Measurements from ENCODE around the gene MTHFSD.

The MTHFSD gene

DNA sequence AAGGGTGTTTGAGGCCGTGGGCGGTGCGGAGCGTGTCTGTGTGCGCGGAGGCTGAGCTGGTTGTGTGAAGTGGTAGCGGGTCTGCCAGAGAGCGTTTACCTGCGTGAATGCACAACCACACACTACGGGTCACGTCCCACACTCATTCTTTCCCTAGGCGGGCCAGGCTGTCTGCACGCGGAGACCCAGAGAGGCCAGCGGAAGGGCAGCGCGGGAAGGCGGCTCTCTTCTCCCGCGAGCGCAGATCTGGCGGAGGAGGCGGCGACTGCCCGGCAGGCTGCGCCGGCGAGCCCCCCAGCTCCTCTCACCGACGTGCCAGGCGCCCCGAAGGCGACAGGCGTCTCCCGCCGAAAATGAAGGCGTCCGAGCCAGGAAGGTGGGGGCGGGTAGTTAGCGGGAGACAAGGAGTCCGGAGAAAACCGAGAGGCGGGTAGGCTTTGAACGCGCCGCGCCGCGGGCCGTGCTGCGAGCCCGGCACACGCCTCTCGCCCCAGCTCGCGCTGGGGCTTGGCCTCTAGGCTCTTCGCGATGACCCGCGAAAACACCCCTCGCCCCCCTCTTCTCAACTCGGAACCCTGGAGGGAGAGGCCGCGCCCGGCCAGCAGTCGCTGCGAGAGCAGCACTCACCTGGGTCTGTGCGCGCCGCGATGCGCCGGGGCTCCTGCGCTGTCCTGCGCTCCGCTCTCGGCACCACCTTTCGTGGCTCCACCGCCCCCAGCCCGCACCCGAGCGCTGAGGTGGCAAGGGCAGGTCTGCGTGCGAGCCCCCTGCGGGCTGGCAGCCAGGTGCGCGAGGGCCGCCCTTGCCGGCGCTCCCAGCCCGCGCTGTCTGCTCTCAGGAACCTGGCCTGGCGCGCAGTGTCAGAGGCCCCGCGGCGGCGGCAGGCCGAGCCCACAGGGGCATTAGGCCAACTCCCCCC is 46.7 kb downstream of the MTHFSD start:
- TF ChIP-seq, protein P1, sequence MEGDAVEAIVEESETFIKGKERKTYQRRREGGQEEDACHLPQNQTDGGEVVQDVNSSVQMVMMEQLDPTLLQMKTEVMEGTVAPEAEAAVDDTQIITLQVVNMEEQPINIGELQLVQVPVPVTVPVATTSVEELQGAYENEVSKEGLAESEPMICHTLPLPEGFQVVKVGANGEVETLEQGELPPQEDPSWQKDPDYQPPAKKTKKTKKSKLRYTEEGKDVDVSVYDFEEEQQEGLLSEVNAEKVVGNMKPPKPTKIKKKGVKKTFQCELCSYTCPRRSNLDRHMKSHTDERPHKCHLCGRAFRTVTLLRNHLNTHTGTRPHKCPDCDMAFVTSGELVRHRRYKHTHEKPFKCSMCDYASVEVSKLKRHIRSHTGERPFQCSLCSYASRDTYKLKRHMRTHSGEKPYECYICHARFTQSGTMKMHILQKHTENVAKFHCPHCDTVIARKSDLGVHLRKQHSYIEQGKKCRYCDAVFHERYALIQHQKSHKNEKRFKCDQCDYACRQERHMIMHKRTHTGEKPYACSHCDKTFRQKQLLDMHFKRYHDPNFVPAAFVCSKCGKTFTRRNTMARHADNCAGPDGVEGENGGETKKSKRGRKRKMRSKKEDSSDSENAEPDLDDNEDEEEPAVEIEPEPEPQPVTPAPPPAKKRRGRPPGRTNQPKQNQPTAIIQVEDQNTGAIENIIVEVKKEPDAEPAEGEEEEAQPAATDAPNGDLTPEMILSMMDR (IDR thresholded peaks at IDR 0.05; ENCODE audit: control insufficient read depth, extremely low read depth, insufficient read depth): no peak
- no peak overlapping the region for H3K4me3 ChIP-seq (ENCODE audit: low read depth, low read length)
- DNase-seq (ENCODE audit: low read depth): no peak

DNA sequence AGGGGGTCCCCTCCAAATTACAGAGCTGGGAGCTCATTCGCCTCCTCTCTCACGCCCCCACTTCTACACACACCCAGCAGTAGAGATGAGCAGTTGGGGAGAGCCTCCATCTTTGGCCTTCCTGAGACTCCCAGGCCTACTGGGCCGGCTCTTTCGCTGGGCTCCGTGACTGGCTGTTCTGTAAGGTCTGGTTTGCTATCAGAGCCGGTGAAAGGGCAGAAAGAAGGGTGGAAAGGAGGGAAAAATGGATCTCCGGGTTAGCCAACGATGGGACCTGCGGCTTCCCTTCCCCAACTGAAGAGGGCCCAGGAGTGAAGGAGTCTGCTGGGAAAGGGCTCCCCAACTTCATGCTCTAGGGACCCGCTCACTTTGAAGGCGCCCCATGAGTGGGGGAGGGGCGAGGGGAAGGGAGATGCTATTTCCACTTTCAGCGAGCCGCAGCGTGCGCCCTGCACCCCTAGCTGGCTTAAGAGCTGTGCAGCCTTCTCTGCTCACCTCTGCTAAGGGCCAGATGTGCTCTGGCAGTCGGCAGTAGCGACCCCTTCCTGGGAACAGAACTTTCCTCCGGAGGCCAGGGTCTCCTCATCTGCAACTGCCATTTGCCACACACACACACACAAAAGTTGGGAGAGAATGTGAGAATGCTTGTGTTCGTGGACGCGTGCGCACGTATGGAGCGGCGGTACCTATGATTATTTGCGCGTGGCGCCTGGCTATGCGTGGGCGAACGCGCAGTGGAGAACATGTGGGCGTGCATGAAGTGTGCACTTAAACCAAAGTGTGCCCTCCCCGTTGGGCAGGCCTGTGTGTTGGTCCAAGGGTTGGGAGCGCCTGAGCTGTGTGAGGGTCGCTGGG is 47.6 kb downstream of the MTHFSD start:
- H3K4me3 ChIP-seq (ENCODE audit: low read depth, low read length): no peak overlapping the region
- TF ChIP-seq, protein P1 (IDR thresholded peaks at IDR 0.05; ENCODE audit: control insufficient read depth, extremely low read depth, insufficient read depth): no peak

DNA sequence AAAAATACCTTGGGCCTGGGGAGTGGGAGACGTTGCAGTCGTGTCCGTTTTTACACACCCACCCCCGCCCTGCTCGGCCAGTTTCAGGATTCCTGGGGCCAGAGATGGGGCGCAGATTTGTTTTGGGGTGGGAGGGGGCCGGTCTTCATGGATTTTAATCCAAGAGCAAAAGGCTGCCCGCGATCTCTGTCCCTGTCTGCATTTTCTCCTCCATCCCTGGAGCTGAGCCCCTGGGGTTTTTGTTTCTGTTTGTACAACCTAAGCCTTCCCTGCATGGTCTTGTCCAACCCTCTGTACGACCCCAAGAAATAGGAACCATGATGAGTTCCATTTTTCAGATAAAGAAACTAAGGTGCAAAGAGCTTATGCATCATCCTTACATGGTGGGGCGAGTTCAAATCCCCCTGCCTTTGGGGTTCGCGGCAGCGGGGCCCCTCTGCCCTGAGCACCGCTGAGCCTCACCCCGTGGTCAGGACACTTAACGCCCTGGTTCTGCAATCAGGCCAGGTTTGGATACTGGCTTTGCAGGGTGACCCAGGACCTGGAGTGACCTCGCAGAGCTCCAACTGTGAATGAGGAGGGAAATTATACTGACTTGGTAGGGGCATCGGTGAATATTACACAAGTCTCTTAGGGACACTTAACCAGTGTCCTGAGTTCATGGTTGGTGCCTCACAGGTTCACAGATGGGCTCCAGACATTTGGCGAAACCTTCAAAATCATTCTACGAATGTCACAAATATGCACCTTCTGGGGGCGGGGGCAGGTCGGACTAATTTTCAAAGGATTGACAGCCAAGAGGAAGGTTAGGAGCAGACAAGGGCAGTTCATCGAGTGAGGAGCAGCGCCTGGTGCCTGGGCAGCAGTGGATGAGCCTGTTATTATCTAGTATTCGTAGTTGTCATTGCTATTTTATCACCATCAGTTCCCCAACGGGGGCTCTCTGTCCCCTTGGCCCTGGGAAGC is 48.9 kb downstream of the MTHFSD start:
- TF ChIP-seq, protein P1 (IDR thresholded peaks at IDR 0.05; ENCODE audit: control insufficient read depth, extremely low read depth, insufficient read depth): no peak
- H3K4me3 ChIP-seq (ENCODE audit: low read depth, low read length): no peak overlapping the region

More for the DNA sequence above, 47.6 kb downstream of the MTHFSD start:
- DNase-seq (ENCODE audit: low read depth): no peak

DNA sequence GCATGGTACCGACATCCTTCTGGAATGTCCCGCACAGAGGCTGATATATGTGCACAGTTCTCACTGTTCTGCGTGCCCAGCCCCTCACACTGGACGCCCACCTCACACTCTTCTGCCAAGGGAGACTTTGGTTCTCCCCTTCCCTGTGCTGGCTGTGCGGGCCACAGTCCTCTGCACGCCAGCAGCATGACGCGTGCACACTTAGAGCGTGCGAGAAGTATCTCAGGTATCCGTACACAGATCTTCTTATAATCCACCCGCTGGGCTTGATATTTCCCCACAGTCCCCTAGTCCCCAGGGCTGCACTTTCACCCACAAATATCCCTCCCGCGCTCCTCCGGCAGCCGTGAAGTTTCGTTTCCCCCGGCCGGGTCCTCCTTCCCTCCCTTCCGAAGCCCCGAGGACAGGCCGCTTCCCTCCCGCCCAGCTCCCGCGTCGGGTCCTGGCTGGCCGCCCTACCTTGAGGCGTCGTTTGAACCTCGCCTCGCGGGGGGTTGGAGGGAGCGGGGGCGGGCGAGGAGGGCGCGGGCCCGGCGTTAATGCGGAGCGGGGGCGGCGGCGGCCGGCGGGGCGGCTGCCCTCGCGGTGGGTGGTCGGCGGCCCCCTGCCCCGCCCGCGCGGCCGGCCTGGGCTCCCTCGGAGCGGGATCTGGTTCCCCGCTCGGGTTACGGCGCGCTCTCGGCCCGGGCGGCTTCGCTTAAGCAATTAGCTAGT is 49.7 kb downstream of the MTHFSD start:
- TF ChIP-seq, protein P1 (IDR thresholded peaks at IDR 0.05; ENCODE audit: control insufficient read depth, extremely low read depth, insufficient read depth): no peak
- no peak for DNase-seq (ENCODE audit: low read depth)
- no peak overlapping the region for H3K4me3 ChIP-seq (ENCODE audit: low read depth, low read length)

More for the DNA sequence above, 48.9 kb downstream of the MTHFSD start:
- DNase-seq (ENCODE audit: low read depth): no peak

DNA sequence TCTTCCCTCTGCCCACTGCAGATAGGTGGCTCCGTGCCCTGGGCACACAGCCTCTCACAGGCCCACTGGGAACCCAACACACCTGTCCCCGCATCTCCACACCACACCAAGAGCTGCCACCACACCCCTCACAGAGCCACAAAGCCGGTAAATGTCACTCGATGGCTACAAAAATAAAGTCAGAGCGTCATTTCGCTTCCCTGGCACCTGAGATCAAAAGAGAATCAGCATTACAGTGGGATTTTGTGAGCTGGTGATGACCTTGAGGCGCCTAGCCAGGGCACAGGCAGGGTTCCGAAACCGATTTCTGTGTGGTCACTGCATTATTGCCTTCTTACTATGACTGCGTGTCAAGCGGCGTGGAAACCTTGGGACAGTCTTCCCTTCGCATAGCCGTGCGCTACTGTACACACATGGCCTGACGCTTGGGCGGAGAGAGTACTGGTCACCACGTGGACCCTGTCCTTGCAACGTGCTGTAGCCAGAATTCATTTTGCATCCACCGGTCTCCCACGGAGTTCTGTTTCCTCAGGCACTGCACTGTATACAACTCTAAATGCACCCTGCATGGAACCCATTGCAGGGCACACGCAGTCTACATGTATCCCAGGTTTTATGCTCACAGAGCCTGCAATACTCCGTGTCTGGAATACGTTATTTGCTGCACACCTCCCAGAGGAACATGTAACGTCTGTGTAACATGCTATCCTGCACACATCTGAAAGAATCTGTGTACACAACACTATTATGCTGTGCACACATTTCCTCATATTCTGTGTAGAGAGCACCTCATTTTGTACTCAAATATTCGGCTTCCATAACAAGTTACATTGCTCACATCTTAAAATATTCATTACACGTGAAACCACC is 50.5 kb downstream of the MTHFSD start:
- TF ChIP-seq, protein P1 (IDR thresholded peaks at IDR 0.05; ENCODE audit: control insufficient read depth, extremely low read depth, insufficient read depth): no peak
- no peak for DNase-seq (ENCODE audit: low read depth)
- no peak overlapping the region for H3K4me3 ChIP-seq (ENCODE audit: low read depth, low read length)
